Liver (tissue), 3 donors: ENCODE measurements around the gene TFCP2.

Source experiments
- ATF3 ChIP-seq: IDR thresholded peaks from 2 replicates; pipeline ENCODE4 v1.6.1; 2016; ENCODE audit warnings: antibody characterized with exemption
- EGR1 ChIP-seq, 2 donors: IDR thresholded peaks; 2 replicates each; pipeline ENCODE4 v1.6.1; 2016 to 2018; ENCODE audit warnings: antibody characterized with exemption in 2 of 2, low read depth in 2 of 2
- JUND ChIP-seq, 2 donors: IDR thresholded peaks; 2 replicates each; pipeline ENCODE4 v1.6.1; 2016; ENCODE audit warnings: antibody characterized with exemption in 2 of 2
- RAD21 ChIP-seq, 2 donors: IDR thresholded peaks; 2 replicates each; pipeline ENCODE4 v1.6.1; 2016; ENCODE audit warnings: antibody characterized with exemption in 2 of 2, mild to moderate bottlenecking in 2 of 2
- REST ChIP-seq: IDR thresholded peaks from 2 replicates; pipeline ENCODE4 v1.6.1; 2016; ENCODE audit warnings: antibody characterized with exemption, mild to moderate bottlenecking
- TF ChIP-seq, protein P1 (sequence below): IDR thresholded peaks from 2 replicates; pipeline ENCODE4 v1.6.1; 2016; ENCODE audit warnings: antibody characterized with exemption
- TF ChIP-seq, protein P2 (sequence below): fragments of 150-350 bp; IDR thresholded peaks from 2 replicates; pipeline ENCODE4 v1.5.1; 2017; ENCODE audit warnings: improper control_type of control experiment, low read depth, low read length; ENCODE audit not compliant: missing input control
- TF ChIP-seq, protein P3 (sequence below): IDR thresholded peaks from 2 replicates; pipeline ENCODE4 v1.6.1; 2016; ENCODE audit warnings: antibody characterized with exemption
- donor health status: healthy.
- donor health status: healthy.

- TF ChIP-seq, protein P1, sequence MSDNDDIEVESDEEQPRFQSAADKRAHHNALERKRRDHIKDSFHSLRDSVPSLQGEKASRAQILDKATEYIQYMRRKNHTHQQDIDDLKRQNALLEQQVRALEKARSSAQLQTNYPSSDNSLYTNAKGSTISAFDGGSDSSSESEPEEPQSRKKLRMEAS, result peak; percentile 67
- TF ChIP-seq, protein P2, sequence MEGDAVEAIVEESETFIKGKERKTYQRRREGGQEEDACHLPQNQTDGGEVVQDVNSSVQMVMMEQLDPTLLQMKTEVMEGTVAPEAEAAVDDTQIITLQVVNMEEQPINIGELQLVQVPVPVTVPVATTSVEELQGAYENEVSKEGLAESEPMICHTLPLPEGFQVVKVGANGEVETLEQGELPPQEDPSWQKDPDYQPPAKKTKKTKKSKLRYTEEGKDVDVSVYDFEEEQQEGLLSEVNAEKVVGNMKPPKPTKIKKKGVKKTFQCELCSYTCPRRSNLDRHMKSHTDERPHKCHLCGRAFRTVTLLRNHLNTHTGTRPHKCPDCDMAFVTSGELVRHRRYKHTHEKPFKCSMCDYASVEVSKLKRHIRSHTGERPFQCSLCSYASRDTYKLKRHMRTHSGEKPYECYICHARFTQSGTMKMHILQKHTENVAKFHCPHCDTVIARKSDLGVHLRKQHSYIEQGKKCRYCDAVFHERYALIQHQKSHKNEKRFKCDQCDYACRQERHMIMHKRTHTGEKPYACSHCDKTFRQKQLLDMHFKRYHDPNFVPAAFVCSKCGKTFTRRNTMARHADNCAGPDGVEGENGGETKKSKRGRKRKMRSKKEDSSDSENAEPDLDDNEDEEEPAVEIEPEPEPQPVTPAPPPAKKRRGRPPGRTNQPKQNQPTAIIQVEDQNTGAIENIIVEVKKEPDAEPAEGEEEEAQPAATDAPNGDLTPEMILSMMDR, result no peak
- peak; percentile 89 for TF ChIP-seq ATF3
- no peak for TF ChIP-seq REST
- TF ChIP-seq, protein P3, sequence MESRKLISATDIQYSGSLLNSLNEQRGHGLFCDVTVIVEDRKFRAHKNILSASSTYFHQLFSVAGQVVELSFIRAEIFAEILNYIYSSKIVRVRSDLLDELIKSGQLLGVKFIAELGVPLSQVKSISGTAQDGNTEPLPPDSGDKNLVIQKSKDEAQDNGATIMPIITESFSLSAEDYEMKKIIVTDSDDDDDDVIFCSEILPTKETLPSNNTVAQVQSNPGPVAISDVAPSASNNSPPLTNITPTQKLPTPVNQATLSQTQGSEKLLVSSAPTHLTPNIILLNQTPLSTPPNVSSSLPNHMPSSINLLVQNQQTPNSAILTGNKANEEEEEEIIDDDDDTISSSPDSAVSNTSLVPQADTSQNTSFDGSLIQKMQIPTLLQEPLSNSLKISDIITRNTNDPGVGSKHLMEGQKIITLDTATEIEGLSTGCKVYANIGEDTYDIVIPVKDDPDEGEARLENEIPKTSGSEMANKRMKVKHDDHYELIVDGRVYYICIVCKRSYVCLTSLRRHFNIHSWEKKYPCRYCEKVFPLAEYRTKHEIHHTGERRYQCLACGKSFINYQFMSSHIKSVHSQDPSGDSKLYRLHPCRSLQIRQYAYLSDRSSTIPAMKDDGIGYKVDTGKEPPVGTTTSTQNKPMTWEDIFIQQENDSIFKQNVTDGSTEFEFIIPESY, result peak; percentile 49
- peak in 1 of 2 donors; percentile 46 for TF ChIP-seq JUND (IDR thresholded peaks at IDR 0.05)
- peak; percentile 16 to 20 for TF ChIP-seq RAD21 (IDR thresholded peaks at IDR 0.05)
- no peak for TF ChIP-seq EGR1 (IDR thresholded peaks at IDR 0.05; ENCODE audit: low read depth in 2 of 2)
Observed at GRCh38 chr12:51070004-51070403, 102.9 kb downstream of the TFCP2 start.
